ENCODE measurements around the gene SMARCD2.
"Not testable (repeated sequence)": the region's sequence is repeated elsewhere in the genome, so short reads cannot be mapped to it uniquely, and the experiment has no call there.

Gene SMARCD2

DNA sequence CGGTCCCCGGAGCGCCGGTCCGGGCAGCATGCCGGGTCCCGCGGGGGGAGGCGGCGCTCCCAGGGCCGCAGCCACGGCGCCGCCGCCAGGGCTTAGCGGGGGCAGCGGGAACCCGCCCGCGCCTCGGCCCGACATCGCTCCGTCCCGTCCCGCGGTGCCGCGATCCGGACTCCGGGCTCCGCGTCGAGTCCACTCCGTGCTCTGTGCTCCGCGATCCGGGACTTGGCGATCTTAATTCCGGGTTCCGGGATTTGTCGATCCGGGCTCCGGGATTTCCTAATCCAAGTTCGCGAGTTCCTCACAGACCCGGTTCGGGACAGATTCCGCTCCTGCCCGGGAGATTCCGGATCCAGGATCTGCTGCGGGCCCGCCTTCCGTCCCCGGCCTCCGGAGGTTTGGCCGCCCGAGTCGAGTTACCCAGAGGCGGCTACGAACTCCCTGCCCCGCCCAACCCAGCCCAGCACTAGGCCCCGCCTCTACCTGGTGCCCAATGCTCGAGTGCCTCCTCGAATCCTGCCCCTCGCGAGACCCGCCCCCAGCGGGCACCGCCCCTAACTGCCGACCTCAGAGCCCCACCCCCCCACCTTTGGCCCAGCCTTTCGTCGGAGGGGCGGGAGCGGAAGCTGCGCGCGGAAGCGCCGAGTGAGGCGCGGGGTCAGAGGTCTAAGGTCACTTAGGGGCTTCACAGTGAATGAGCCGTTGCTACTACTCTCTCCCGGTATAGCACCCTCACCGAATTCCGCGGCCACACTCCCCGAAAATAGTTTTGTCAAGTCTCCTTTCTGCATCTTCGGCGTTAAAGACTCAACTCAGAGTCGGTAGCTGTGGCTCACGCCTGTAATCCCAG is at the start of gene SMARCD2:
Gene SMARCD2, minus strand, starts transcription at position 146 of the 847 bp plus-strand sequence. Its CDS starts 11 bp downstream, at position 135.
- in situ Hi-C loops (cut with MboI; ENCODE audit: low sequenced_read_pairs): no loop called here

DNA sequence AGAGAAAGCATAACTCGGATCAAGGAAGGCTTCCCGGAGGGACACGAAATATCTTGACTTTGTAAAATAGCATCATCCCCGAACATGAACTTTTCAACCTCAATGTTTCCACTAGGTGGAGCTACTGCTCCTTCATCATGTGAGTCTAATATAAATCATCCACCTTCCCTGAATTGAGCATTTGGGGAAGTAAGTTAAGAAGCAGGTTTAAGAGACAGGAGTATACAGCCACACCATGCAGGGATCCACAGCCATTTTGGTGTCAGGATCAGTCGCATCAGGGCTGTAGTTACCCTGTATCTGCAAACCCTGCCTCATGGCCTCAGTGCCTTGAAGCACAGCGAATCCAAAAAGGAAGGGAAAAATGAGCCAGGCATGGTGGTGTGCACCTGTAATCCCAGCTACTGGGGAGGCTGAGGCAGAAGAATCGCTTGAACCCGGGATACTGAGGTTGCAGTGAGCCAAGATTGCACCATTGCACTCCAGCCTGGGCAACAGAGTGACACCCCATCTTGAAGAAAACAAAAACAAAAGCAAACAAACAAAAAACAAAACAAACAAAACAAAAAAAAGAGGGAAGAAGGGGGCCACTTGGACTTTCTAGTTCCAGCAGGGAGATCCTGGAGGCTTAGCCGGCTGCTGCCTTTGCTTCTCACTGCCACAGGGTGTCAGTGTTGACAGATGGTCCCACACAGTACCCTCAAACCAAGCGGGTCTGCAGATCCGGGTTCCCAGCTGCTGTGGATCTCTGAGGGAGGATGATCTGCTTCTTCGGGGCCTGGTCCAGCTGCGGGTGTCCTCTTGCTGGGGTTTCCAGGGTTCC is 46.8 kb upstream of the SMARCD2 start:
- in situ Hi-C loops (cut with MboI; ENCODE audit: low sequenced_read_pairs): not testable (repeated sequence)

DNA sequence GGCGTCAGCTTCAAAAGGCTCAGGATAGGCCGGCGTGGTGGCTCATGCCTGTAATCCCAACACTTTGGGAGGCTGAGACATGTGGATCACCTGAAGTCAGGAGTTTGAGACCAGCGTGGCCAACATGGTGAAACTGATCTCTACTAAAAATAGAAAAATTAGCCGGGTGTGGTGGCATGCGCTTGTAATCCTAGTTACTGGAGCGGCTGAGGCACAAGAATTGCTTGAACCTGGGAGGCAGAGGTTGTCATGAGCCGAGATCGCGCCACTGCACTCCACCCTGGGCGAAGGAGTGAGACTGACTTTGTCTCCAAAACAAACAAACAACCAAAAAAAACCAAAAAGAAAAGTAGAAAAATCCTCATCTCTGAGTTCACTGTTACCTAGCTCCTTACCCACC is 42.6 kb upstream of the SMARCD2 start:
- in situ Hi-C loops (cut with MboI; ENCODE audit: low sequenced_read_pairs): not testable (repeated sequence)

DNA sequence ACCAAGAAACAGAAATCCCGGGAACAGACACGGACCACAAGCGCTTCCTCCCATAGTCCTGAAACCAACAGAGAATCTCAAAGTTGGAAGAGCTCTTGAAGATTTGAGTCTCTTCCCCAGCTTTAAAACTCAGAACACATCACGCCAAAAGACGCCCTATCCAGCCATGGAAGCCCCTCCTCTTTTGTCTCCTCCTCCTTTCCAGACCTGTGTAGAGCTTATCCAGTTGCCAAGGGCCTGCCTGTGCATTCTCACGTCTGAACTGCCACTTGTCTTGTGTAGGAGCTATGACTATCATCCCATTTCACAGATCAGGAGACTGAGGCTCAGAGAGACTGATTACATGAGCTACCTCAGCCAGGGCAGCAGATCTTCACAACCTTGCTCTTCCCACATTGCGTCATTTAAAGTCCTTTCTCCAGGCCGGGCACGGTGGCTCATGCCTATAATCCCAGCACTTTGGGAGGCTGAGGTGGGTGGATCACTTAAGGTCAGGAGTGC is 40.2 kb upstream of the SMARCD2 start:
- in situ Hi-C loops (cut with MboI; ENCODE audit: low sequenced_read_pairs): not testable (repeated sequence)

DNA sequence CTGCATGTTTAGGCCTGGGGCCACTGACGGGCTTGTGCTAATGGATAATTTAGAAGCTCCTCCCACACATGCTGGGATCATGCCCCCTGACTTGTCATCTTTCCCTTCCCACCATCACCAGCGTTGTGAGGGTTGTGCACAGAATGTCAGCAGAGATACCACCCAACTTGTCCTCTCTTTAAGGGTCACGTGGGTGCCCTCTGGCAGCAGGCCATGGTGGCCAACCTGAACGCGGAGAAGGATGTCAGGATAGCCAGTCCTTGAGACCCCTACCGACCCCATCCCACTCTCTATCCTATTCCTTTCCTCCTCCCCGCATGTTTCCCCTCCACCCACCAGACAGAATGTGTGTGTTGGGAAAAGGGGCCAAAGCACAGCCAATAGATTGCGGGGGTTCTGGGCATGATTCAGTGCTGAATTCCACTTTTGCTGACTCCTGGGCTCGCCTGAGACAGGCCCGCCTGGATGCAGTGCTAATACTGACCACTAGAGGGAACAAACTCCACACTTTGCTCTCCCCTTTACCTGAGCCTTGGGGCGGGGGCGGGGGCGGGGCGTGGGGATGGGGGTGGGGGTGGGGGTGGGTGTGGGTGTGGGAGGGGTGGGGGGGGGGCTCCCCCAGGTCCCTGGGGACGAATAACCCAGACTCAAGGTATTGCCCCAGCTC is 39.6 kb upstream of the SMARCD2 start, which contains the start of gene GH2:
Gene GH2, minus strand, starts transcription at position 10 of the 667 bp plus-strand sequence. CDS start 143 bp downstream, outside the sequence.
- in situ Hi-C loops (cut with MboI; ENCODE audit: low sequenced_read_pairs): no loop called here

DNA sequence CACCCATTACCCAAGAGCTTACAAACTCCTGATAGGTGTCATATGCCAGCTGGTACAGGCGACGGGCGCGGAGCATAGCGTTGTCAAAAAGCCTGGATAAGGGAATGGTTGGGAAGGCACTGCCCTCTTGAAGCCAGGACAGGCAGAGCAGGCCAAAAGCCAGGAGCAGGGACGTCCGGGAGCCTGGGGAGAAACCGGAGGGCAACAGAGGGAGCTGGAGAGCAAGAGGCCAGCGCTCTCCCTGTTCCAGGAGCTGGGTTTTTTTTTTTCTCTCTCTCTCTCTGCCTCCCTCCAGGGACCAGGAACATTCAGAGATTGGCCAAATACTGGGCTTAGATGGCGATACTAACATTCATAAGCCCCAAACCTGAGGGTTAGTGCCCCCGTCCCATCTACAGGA is 38.9 kb upstream of the SMARCD2 start:
- in situ Hi-C loops (cut with MboI; ENCODE audit: low sequenced_read_pairs): not testable (repeated sequence)

DNA sequence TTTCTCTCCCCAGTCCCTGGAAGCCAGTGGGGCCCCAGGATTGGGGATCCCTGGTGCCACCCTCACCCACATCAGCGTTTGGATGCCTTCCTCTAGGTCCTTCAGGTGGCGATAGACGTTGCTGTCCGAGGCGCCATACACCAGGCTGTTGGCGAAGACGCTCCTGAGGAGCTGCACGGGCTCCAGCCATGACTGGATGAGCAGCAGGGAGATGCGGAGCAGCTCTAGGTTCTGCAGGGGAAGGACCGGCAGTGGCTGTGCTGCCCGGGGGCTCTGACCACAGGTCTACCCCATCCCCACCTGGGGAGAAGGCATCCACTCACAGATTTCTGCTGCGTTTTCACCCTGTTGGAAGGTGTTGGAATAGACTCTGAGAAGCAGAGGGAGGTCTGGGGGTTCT is 38.2 kb upstream of the SMARCD2 start:
- in situ Hi-C loops (cut with MboI; ENCODE audit: low sequenced_read_pairs): no loop called here

DNA sequence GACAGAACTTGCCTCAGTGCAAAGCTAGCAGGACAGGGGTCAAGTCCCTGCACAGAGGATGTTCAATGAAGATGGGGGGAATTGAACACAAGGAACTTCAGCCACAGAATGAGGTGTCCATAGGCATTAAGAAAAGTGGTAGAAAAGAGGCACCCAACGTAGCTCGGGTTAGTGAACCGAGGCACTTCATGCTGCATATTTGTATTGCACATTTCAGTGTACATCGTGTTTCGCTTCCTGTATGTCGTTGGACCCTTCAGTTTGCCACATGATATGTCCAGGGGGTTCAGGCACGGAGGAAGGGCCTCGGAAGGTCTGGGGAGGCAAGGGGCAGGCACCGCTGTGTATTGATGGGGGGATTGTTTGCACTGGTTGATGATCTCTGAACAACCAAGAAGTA is 35.9 kb upstream of the SMARCD2 start:
- in situ Hi-C loops (cut with MboI; ENCODE audit: low sequenced_read_pairs): not testable (repeated sequence)

DNA sequence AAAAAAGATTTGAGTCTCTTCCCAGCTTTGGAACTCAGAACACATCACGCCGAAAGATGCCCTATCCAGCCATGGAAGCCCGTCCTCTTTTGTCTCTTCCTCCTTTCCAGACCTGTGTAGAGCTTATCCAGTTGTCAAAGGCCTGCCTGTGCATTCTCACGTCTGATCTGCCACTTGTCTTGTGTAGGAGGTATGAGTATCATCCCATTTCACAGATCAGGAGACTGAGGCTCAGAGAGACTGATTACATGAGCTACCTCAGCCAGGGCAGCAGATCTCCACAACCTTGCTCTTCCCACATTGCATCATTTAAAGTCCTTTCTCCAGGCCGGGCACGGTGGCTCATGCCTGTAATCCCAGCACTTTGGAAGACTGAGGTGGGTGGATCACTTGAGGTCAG is 32.2 kb upstream of the SMARCD2 start:
- in situ Hi-C loops (cut with MboI; ENCODE audit: low sequenced_read_pairs): not testable (repeated sequence)

DNA sequence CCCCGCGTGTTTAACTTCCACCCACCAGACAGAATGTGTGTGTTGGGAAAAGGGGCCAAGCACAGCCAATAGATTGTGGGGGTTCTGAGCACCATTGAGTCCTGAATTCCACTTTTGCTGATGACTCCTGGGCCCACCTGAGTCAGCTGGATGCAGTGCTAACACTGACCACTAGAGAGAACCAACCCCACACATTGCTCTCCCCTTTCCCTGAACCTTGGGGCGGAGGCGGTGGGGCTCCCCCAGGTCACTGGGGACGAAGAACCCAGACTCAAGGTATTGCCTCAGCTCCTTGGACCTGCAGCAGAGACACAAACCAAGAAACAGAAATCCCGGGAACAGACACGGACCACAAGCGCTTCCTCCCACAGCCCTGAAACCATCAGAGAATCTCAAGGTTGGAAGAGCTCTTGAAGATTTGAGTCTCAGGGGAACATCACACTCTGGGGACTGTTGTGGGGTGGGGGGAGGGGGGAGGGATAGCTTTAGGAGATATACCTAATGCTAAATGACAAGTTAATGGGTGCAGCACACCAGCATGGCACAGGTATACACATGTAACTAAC is 31.7 kb upstream of the SMARCD2 start:
- in situ Hi-C loops (cut with MboI; ENCODE audit: low sequenced_read_pairs): not testable (repeated sequence)

DNA sequence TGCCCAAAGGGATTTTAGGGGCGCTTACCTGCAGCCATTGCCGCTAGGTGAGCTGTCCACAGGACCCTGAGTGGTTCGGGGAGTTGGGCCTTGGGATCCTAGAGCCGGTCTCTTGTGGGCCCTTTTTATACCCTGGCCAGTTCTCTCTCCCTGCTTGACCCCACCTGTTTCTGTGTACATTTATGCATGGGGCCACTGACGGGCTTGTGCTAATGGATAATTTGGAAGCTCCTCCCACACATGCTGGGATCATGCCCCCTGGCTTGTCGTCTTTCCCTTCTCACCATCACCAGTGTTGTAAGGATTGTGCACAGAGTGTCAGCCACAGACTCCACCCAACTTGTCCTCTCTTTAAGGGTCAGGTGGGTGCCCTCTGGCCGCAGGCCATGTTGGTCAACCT is 31.1 kb upstream of the SMARCD2 start, which contains the start of gene CSH2:
Gene CSH2, minus strand, starts transcription at position 101 of the 400 bp plus-strand sequence. Its CDS starts 63 bp downstream, at position 38.
- in situ Hi-C loops (cut with MboI; ENCODE audit: low sequenced_read_pairs): not testable (repeated sequence)

DNA sequence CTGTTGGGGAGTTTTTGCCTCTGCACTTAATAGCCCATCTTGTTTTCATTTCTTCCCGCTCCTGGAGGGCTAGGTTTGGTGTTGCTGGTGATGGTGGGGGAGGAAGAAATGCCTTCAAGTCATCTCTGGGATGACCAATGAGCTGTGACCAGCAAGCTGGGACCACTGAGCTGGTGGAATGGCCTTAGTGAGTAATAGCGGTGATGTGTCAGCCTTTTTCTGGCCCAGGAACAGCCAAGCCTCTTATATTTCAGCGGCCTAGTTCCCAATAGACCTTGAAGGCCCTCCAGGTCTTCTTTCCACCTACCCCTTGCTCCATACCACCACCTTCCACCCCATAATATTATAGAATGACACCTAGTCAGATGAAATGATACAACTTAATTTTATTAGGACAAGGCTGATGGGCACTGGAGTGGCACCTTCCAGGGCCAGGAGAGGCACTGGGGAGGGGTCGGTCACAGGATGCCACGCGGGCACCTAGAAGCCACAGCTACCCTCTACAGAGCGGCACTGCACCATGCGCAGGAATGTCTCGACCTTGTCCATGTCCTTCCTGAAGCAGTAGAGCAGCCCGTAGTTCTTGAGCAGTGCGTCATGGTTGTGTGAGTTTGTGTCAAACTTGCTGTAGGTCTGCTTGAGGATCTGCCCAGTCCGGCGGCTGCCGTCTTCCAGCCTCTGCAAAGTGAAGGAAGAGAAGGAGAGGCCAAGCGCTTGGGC is 29.3 kb upstream of the SMARCD2 start:
- in situ Hi-C loops (cut with MboI; ENCODE audit: low sequenced_read_pairs): not testable (repeated sequence)

DNA sequence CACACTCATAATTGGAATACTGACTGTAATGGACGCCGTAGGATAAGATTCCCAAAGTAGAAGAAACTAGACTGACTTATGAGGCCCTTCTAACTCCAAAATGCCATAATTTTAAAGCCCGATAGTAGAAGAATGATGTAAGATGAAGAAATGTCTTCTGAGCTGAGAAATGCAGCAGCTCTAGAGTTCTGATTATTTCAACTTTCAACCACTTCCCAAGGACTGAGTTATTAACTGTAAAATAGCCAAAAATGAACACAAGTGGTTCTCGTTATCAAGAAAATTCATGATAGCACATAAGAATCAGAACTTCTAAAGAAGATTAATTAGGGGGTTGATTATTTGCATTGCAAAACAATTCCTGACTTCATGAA is 27.8 kb upstream of the SMARCD2 start:
- in situ Hi-C loops (cut with MboI; ENCODE audit: low sequenced_read_pairs): not testable (repeated sequence)

DNA sequence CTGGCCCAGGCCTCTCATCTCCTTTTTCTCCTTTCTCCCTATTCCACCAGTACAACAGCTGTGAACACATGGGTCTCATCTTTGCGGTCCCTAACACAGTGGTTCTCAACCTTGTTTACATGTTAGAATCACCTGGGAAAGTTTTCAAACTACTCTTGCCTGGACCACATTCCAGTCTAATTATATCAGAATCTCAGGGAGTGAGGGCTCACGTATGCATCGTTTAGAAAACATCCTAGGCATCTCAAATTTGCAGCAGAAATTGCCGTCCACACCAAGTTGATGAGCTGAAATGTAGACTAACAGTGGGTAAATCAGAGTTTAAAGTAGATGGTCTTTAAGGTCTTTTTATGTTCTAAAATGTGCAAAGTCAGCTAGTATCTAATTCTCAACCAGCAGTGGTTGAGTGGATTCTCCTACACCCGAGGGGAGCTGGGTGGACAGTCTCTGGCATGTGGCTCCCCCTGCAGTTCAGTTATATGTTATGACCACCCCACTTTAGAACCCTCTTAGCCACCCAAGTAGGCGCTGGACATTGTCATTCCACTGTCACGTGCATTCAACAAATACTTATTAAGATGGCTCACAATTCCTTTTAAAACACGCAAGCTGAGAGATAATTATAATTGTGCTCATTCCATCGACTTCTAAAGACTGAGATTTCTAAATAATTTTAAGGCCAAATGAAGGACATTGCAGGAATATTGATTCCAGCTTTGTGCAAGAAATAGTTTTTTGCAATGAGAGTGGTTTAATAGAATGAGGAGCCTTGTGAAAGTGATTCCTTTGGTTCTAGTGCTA is 27.2 kb upstream of the SMARCD2 start:
- in situ Hi-C loops (cut with MboI; ENCODE audit: low sequenced_read_pairs): not testable (repeated sequence)

DNA sequence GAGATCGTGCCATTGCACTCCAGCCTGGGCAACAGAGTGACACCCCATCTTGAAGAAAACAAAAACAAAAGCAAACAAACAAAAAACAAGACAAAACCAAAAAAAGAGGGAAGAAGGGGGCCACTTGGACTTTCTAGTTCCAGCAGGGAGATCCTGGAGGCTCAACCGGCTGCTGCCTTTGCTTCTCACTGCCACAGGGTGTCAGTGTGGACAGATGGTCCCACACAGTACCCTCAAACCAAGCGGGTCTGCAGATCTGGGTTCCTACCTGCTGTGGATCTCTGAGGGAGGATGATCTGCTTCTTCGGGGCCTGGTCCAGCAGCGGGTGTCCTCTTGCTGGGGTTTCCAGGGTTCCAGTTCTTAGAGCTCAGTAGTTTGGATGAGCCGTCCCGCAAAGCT is 24.1 kb upstream of the SMARCD2 start:
- in situ Hi-C loops (cut with MboI; ENCODE audit: low sequenced_read_pairs): not testable (repeated sequence)

DNA sequence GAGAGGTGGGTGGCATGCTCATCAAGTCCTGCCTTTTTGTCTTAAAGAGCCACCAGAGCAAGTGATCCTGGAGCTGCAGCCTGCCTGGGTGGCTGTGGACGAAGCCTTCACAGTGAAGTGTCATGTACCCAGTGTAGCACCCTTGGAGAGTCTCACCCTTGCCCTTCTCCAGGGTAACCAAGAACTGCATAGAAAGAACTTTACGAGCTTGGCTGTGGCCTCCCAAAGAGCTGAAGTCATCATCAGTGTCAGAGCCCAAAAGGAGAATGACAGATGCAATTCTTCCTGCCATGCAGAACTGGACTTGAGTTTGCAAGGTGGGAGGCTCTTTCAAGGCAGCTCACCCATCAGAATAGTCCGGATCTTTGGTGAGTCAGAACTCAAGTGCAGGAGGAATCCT is 16.8 kb upstream of the SMARCD2 start:
- in situ Hi-C loops (cut with MboI; ENCODE audit: low sequenced_read_pairs): no loop called here

DNA sequence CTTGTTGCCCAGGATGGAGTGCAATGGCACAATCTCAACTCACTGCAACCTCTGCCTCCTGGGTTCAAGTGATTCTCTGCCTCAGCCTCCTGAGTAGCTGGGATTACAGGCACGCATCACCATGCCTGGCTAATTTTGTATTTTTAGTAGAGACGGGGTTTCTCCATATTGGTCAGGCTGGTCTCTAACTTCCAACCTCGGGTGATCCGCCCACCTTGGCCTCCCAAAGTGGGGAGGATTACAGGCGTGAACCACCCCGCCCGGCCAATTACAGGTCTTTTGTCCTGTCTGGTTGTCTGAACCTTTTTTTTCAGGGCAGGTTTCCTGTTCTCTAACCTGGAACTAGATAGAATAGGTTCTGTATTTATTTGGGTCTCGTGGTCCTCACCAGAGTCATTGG is 13.9 kb upstream of the SMARCD2 start:
- in situ Hi-C loops (cut with MboI; ENCODE audit: low sequenced_read_pairs): not testable (repeated sequence)

DNA sequence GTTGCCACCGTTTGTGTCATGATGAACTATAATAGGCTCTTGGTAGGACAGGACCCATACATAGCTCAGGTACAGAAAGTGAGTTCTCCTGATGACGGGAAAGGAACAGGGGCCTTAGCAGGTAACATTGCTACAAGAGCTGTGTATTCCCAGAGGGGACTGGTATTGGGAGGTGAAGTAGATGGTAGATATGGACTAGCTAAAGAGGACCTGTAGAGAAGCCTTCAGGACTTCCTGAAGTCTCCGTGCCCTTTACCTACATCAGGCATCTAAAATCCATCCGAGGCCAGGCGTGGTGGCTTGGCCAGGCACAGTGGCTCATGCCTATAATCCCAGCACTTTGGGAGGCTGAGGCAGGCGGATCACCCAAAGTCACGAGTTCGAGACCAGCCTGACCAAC is 12.7 kb upstream of the SMARCD2 start:
- in situ Hi-C loops (cut with MboI; ENCODE audit: low sequenced_read_pairs): no loop called here

DNA sequence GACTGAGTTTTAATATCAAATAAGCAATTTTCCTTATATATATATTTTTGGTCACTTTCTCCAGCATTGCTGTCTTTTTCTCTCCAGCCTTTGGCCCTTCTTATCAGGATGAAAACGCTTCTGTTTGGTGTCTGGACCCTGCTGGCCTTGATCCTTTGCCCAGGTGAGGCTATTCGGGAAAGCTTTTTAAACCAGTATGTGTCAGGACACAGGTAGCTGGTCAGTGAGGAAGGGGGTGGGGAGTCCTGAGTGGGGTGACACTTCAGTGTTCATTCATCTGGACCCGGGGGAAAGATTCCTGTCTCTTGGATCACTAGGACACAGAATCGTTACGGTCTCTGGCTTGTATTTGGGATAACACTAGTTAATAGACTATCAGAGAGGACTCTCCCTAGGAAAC is 12.2 kb upstream of the SMARCD2 start:
- in situ Hi-C loops (cut with MboI; ENCODE audit: low sequenced_read_pairs): no loop called here

All from HL-60/S4 treated with phorbol 12-myristate 13-acetate at 8.2 ng/mL for 4 days and 3 days (cell line).